NT2/D1 (cell line): ENCODE measurements around the gene BET1L.

Experiments used
- DNase-seq: peaks from one replicate; pipeline ENCODE4 v3.0.0-alpha.2; 2011; ENCODE audit warnings: low read depth, low spot score
- H3K27me3 ChIP-seq: 2 replicates; pipeline ENCODE4 v1.6.0; 2011; ENCODE audit warnings: mild to moderate bottlenecking; ENCODE audit not compliant: insufficient read length, insufficient read depth
- H3K36me3 ChIP-seq: 2 replicates; pipeline ENCODE4 v1.6.1; 2011; ENCODE audit warnings: mild to moderate bottlenecking, low read length, mixed read lengths; ENCODE audit not compliant: insufficient read depth, insufficient read length
- H3K4me1 ChIP-seq: 2 replicates; pipeline ENCODE4 v1.5.1; 2011; ENCODE audit not compliant: insufficient read depth, insufficient read length
- H3K4me3 ChIP-seq: 2 replicates; pipeline ENCODE4 v1.5.1; 2011; ENCODE audit warnings: low read depth; ENCODE audit not compliant: insufficient read length
- H3K9ac ChIP-seq: 2 replicates; pipeline ENCODE4 v1.6.0; 2011; ENCODE audit warnings: low read depth; ENCODE audit not compliant: insufficient read length
- H3K9me3 ChIP-seq: 2 replicates; pipeline ENCODE4 v1.5.1; 2011; ENCODE audit warnings: mild to moderate bottlenecking, low read length; ENCODE audit not compliant: insufficient read depth
- SUZ12 ChIP-seq: IDR thresholded peaks from 2 replicates; pipeline ENCODE4 v1.6.1; 2011; ENCODE audit not compliant: insufficient read length, insufficient read depth; ENCODE audit errors: extremely low read depth
- YY1 ChIP-seq: IDR thresholded peaks from 2 replicates; pipeline ENCODE4 v1.6.1; 2011; ENCODE audit not compliant: insufficient read length, insufficient read depth
- ZNF274 ChIP-seq: IDR thresholded peaks from 2 replicates; pipeline ENCODE4 v1.6.1; 2011; ENCODE audit warnings: mild to moderate bottlenecking, low read depth, low read length

The BET1L gene

GRCh38 chr11:207208-207862 lies at the start of gene BET1L, which contains the start of gene RIC8A:
Gene BET1L, minus strand, starts transcription at chr11:207399. Its CDS starts 78 bp downstream, at chr11:207321.
Gene RIC8A, plus strand, starts transcription at chr11:207708. Its CDS starts 1,147 bp downstream, at chr11:208855.
- Histone ChIP-seq H3K27me3 (no peaks in the 10 kb centered on the region), H3K9ac (peak within 1 kb of the TSS; percentile 93), H3K4me1 (peaks cover 27% of the 10 kb centered on the region), H3K9me3 (no peaks in the 10 kb centered on the region), H3K36me3 (peaks cover 71% of the 10 kb centered on the region), H3K4me3 (peak within 1 kb of the TSS; percentile 85)
- TF ChIP-seq YY1 = no peak
- peak; percentile 93 for DNase-seq

- Histone ChIP-seq H3K36me3 (peaks cover 32% of the 10 kb centered on the region), H3K9me3 (no peaks in the 10 kb centered on the region), H3K27me3 (no peaks in the 10 kb centered on the region), H3K4me1 (no peaks in the 10 kb centered on the region), H3K9ac (no peak overlapping the region), H3K4me3 (no peak overlapping the region)
- no peak for DNase-seq
- TF ChIP-seq ZNF274 (no peak), YY1 (no peak), SUZ12 (no peak)
Measured at GRCh38 chr11:255816-256215, 48.6 kb upstream of the BET1L start.

- Histone ChIP-seq H3K9me3 (no peaks in the 10 kb centered on the region), H3K4me1 (no peaks in the 10 kb centered on the region), H3K36me3 (peaks cover 39% of the 10 kb centered on the region), H3K27me3 (no peaks in the 10 kb centered on the region), H3K9ac (no peak overlapping the region), H3K4me3 (no peak overlapping the region)
- no peak for DNase-seq
- no peak for TF ChIP-seq YY1
- TF ChIP-seq ZNF274 = no peak
Measured at GRCh38 chr11:255176-255575, 48.0 kb upstream of the BET1L start.

GRCh38 chr11:253886-254270 lies 46.7 kb upstream of the BET1L start:
- H3K4me1 ChIP-seq = no peaks in the 10 kb centered on the region
- TF ChIP-seq ZNF274 = no peak
- no peak for TF ChIP-seq SUZ12
- TF ChIP-seq YY1 = no peak
- no peaks in the 10 kb centered on the region for H3K9me3 ChIP-seq
- H3K36me3 ChIP-seq = peaks cover 51% of the 10 kb centered on the region
- H3K27me3 ChIP-seq = no peaks in the 10 kb centered on the region
- H3K4me3 ChIP-seq = no peak overlapping the region
- DNase-seq = no peak
- H3K9ac ChIP-seq = no peak overlapping the region

- Histone ChIP-seq H3K27me3 (no peaks in the 10 kb centered on the region), H3K4me1 (no peaks in the 10 kb centered on the region), H3K4me3 (no peak overlapping the region), H3K36me3 (peaks cover 56% of the 10 kb centered on the region), H3K9me3 (no peaks in the 10 kb centered on the region), H3K9ac (no peak overlapping the region)
- no peak for DNase-seq
- TF ChIP-seq ZNF274 = no peak
- TF ChIP-seq SUZ12 = no peak
- TF ChIP-seq YY1 = no peak
Measured at GRCh38 chr11:253160-253885, 46.1 kb upstream of the BET1L start.

- peaks cover 63% of the 10 kb centered on the region for H3K36me3 ChIP-seq
- no peaks in the 10 kb centered on the region for H3K9me3 ChIP-seq
- no peak for DNase-seq
- H3K4me1 ChIP-seq = no peaks in the 10 kb centered on the region
- no peaks in the 10 kb centered on the region for H3K27me3 ChIP-seq
- no peak for TF ChIP-seq YY1
- no peak overlapping the region for H3K9ac ChIP-seq
- no peak overlapping the region for H3K4me3 ChIP-seq
Measured at GRCh38 chr11:252666-253065, 45.5 kb upstream of the BET1L start.

GRCh38 chr11:251550-251949 lies 44.4 kb upstream of the BET1L start:
- Histone ChIP-seq H3K9ac (no peak overlapping the region), H3K27me3 (no peaks in the 10 kb centered on the region), H3K4me3 (no peak overlapping the region), H3K36me3 (peaks cover 73% of the 10 kb centered on the region), H3K4me1 (no peaks in the 10 kb centered on the region), H3K9me3 (no peaks in the 10 kb centered on the region)
- TF ChIP-seq YY1 (no peak), SUZ12 (no peak), ZNF274 (no peak)
- no peak for DNase-seq
